Lung (tissue), 12 donors: Measurements from ENCODE around the gene C10orf53. TPM values are rescaled to one million over a fixed set of nuclear protein-coding genes. Genes with fewer than 3 reads are reported as not detected.

Experiments used
- ATAC-seq: fragments of 200-7000 bp; cut with Tn5 transposase; one replicate; pipeline ENCODE4 v1.9.1; 2020; ENCODE audit warnings: moderate number of reproducible peaks; ENCODE audit not compliant: insufficient read depth, low FRiP score
- DNase-seq, 3 donors: peaks; one replicate each; pipeline ENCODE4 v3.0.0-alpha.2; 2013 to 2017
- H3K27ac ChIP-seq, 2 donors: one replicate each; pipeline ENCODE4 v1.5.1; 2013; ENCODE audit warnings: mild to moderate bottlenecking in 2 of 2, moderate library complexity in 2 of 2, control low read depth in 1 of 2, inconsistent platforms in 1 of 2, low read depth in 1 of 2, low read length in 1 of 2
- H3K27me3 ChIP-seq, 3 donors: one replicate each; pipeline ENCODE4 v1.5.1; 2013; ENCODE audit warnings: low read length in 2 of 3; ENCODE audit not compliant: control insufficient read depth in 3 of 3, insufficient read depth in 3 of 3
- H3K36me3 ChIP-seq, 4 donors: one replicate each; pipeline ENCODE4 v1.5.1; 2013; ENCODE audit warnings: low read length in 4 of 4, mild to moderate bottlenecking in 1 of 4, moderate library complexity in 1 of 4; ENCODE audit not compliant: control insufficient read depth in 4 of 4, insufficient read depth in 4 of 4
- H3K4me1 ChIP-seq, 5 donors: one replicate each; pipeline ENCODE4 v1.5.1; 2013; ENCODE audit warnings: low read length in 5 of 5, mild to moderate bottlenecking in 2 of 5, moderate library complexity in 1 of 5; ENCODE audit not compliant: control insufficient read depth in 5 of 5, insufficient read depth in 5 of 5
- H3K4me3 ChIP-seq: one replicate; pipeline ENCODE4 v1.5.1; 2013; ENCODE audit warnings: mild to moderate bottlenecking, control low read depth, moderate library complexity
- H3K9ac ChIP-seq, 2 donors: one replicate each; pipeline ENCODE4 v1.5.1; 2013; ENCODE audit warnings: low read length in 2 of 2, control low read depth in 1 of 2; ENCODE audit not compliant: insufficient read depth in 1 of 2
- H3K9me3 ChIP-seq, 4 donors: one replicate each; pipeline ENCODE4 v1.5.1; 2013; ENCODE audit warnings: low read length in 3 of 4, mild to moderate bottlenecking in 1 of 4, moderate library complexity in 1 of 4; ENCODE audit not compliant: control insufficient read depth in 4 of 4, insufficient read depth in 3 of 4
- WGBS, 2 donors: extraction: QIAGEN DNeasy Blood & Tissue Kit; methylation state at CpG; one replicate each; pipeline ENCODE4 v1.1.7; 2013; 5-methylcytosine and 5-hydroxymethylcytosine counted together
- polyA plus RNA-seq, 2 donors: library from polyadenylated mRNA; stranded (reverse); fragments of 200-250 nt; gene quantifications; one replicate each; pipeline ENCODE4 v1.2.1, GENCODE V29; 2013
- total RNA-seq, 2 donors: library from RNA; depleted of rRNA in 1 of 2; stranded (reverse); fragments of >200 nt in 1 of 2; gene quantifications; one replicate each; pipeline ENCODE4 v1.2.1, GENCODE V29; 2014 to 2021
- TF ChIP-seq, protein P1 (sequence below): IDR thresholded peaks from 2 replicates; pipeline ENCODE4 v1.5.1; 2012; ENCODE audit warnings: mild to moderate bottlenecking; ENCODE audit errors: control extremely low read depth, extremely low read depth
- donor health status: control.
- donor health status: control.
- donor health status: Bipolar disorder and iron deficiency.
- donor health status: healthy.
- donor health status: DM: yes; HTN: yes; CAD: no.

C10orf53 gene
- total and polyA plus RNA-seq, 4 donors = 0.09 to 0.11 TPM; not detected in 2

GRCh38 chr10:49653273-49653929 lies 26.1 kb upstream of the C10orf53 start:
- no peak for ATAC-seq
- Histone ChIP-seq H3K9ac (no peak overlapping the region), H3K36me3 (no peaks in the 10 kb centered on the region), H3K4me3 (no peak overlapping the region), H3K9me3 (no peaks in the 10 kb centered on the region), H3K27me3 (no peaks in the 10 kb centered on the region), H3K27ac (no peak overlapping the region), H3K4me1 (no peaks in the 10 kb centered on the region)
- no peak for DNase-seq
- WGBS, 2 donors = 78 to 84% methylated on average over 11 of the region's 11 CpGs
- TF ChIP-seq, protein P1, sequence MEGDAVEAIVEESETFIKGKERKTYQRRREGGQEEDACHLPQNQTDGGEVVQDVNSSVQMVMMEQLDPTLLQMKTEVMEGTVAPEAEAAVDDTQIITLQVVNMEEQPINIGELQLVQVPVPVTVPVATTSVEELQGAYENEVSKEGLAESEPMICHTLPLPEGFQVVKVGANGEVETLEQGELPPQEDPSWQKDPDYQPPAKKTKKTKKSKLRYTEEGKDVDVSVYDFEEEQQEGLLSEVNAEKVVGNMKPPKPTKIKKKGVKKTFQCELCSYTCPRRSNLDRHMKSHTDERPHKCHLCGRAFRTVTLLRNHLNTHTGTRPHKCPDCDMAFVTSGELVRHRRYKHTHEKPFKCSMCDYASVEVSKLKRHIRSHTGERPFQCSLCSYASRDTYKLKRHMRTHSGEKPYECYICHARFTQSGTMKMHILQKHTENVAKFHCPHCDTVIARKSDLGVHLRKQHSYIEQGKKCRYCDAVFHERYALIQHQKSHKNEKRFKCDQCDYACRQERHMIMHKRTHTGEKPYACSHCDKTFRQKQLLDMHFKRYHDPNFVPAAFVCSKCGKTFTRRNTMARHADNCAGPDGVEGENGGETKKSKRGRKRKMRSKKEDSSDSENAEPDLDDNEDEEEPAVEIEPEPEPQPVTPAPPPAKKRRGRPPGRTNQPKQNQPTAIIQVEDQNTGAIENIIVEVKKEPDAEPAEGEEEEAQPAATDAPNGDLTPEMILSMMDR = no peak

GRCh38 chr10:49654036-49654693 lies 25.3 kb upstream of the C10orf53 start:
- Histone ChIP-seq H3K4me3 (no peak overlapping the region), H3K27me3 (no peaks in the 10 kb centered on the region), H3K9ac (no peak overlapping the region), H3K4me1 (no peaks in the 10 kb centered on the region), H3K9me3 (no peaks in the 10 kb centered on the region), H3K36me3 (no peaks in the 10 kb centered on the region), H3K27ac (no peak overlapping the region)
- WGBS, 2 donors = 51 to 60% methylated on average over 5 of the region's 5 CpGs
- DNase-seq (no peak), ATAC-seq (no peak)
- TF ChIP-seq, protein P1 = no peak

- Histone ChIP-seq H3K27ac (no peak overlapping the region), H3K4me1 (no peaks in the 10 kb centered on the region), H3K27me3 (no peaks in the 10 kb centered on the region), H3K4me3 (no peak overlapping the region), H3K36me3 (no peaks in the 10 kb centered on the region), H3K9me3 (peaks cover 0 to 4% (median 0%) of the 10 kb centered on the region in 4 donors), H3K9ac (no peak overlapping the region)
- WGBS, 2 donors = 77 to 83% methylated on average over 18 of the region's 18 CpGs
- TF ChIP-seq, protein P1 = no peak
- no peak for DNase-seq
- ATAC-seq = no peak
Observed at GRCh38 chr10:49655099-49655498, 24.4 kb upstream of the C10orf53 start.
